GM19025 (cell line): ENCODE results near the gene DCLK2.
"Not testable (repeated sequence)": the region's sequence is repeated elsewhere in the genome, so short reads cannot be mapped to it uniquely, and the experiment has no call there.

Experiments
- ATAC-seq: cut with Tn5 transposase; IDR thresholded peaks from one replicate; pipeline ENCODE4 v1.9.1; 2021; ENCODE audit warnings: mild to moderate bottlenecking, low read depth, moderate library complexity; ENCODE audit not compliant: unreplicated experiment

DCLK2 gene

GRCh38 chr4:150145090-150145945, 67.1 kb downstream of the DCLK2 start:
- ATAC-seq = no peak

DNA sequence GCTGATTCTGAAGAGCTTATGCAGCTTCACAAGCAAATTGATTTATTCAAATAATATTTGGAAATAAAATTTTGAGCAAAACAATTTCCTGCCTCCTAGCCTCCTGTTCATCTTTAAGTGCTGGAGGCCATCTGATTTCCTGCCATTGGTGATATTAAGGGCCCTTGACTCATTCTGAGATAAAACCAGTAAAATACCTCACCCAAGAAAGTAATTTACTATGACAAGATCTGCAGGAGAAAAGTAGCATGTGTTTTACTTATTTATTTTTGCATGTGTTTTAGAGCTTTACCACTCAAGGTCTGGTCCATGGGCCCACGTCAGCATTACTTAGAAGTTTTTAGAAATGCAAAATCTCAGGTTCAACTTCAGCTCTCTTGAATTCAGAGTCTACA, 67.7 kb downstream of the DCLK2 start:
- ATAC-seq = no peak

DNA sequence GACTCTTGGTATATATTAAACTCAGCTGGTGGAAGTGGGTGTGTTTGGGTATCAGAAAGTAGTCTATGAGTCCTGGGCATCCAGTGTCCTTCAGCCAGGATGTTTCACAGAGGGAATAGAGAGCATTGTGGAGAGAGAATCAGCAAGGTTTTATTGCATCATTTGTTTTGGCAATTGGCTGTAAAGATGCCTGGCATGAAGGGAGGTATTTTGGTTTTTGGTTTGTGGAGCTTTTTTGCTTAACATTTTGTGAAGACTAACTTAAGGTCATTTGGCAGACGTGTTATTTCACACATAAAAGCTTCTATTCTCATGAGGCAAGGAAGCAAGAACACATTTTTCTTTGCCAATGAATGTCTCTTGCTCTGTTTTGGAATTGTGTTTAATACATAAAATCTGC, 71.1 kb downstream of the DCLK2 start:
- no peak for ATAC-seq

GRCh38 chr4:150150629-150151062, 72.4 kb downstream of the DCLK2 start:
- ATAC-seq = no peak

- no peak for ATAC-seq
These were observed 74.5 kb downstream of the DCLK2 start for GRCh38 chr4:150152766-150153165.

- no peak for ATAC-seq
These were observed 77.1 kb downstream of the DCLK2 start for GRCh38 chr4:150155391-150155790.

GRCh38 chr4:150156543-150156942, 78.3 kb downstream of the DCLK2 start:
- no peak for ATAC-seq

DNA sequence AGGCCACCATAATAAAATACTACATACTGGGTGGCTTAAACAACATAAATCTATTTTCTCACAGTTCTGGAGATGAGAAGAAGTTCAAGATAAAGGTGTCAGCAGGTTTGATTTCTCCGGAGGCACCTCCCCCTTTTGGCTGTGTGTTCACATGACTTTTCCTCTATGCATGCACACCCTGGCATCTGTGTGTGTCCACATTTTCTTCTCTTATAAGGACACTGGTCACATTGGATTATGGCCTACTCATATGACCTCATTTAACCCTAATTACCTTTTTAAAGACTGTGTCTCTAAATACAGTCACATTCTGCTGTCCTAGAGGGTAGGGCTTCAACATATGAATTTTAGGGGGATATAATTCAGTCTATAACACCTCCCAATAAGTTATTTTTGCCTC, 79.8 kb downstream of the DCLK2 start:
- no peak for ATAC-seq

DNA sequence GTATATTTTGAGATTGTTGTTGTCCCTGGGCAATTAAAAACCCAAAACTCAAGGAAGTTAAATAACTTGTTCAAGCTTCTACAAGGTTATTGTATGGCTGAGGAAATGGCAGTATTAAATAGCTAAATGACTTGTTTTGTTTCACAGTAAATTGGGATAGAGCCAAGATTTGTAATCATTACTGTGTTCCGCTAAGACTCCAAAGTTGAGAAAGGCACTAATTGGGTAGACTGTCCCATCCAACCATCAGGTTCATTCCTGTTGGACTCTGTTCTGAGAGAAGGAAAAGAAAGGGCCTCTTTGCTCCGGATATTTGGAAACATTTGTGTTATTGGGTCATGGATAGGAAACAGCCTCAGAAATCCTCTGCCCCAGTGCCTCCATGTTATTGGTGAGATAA, 82.2 kb downstream of the DCLK2 start:
- no peak for ATAC-seq

DNA sequence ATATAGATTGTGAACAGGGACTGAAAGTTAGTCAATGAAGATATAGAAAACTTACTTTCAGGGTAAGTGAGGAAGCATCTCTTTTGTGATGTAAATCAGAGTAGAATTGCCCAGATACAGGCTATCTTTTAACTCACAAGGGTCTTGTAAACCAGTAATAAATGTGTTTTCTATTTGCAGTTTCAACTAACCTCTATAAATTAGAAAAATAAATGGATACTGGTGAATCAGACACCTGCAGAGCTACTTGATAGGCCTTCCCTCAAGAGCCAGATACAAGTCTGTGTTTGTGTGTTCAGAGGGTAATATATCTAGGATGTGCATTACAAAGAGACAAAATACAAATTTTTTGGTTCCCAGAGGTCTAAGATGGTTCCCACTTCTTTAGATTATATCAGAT, 82.9 kb downstream of the DCLK2 start:
- ATAC-seq = no peak

GRCh38 chr4:150162020-150162419, 83.8 kb downstream of the DCLK2 start:
- not testable (repeated sequence) for ATAC-seq

- ATAC-seq = no peak
These were observed 85.8 kb downstream of the DCLK2 start for GRCh38 chr4:150164055-150164454.

GRCh38 chr4:150164956-150165629, 86.8 kb downstream of the DCLK2 start:
- no peak for ATAC-seq

GRCh38 chr4:150167054-150167453, 88.8 kb downstream of the DCLK2 start:
- no peak for ATAC-seq

GRCh38 chr4:150173432-150173861, 95.2 kb downstream of the DCLK2 start:
- no peak for ATAC-seq

DNA sequence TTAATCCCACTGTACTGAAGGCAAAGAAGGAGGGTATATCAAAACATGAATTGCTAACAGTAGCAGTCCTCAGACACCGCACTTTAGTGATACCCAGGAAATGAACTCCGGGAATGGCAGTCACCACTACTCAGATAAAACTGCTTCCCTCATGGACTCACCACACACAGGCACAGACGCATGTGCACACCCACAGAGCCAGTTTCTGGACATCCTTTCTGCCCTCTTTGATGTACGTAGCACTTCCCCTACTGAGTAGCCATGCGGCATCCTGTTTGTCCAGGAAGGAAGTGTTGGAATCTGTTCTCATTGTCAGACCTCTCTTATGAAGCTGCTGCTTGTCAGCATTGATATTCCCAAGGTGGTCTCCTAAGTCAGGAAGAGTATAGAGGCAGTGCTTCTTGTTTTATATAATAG, 95.7 kb downstream of the DCLK2 start:
- ATAC-seq = no peak

DNA sequence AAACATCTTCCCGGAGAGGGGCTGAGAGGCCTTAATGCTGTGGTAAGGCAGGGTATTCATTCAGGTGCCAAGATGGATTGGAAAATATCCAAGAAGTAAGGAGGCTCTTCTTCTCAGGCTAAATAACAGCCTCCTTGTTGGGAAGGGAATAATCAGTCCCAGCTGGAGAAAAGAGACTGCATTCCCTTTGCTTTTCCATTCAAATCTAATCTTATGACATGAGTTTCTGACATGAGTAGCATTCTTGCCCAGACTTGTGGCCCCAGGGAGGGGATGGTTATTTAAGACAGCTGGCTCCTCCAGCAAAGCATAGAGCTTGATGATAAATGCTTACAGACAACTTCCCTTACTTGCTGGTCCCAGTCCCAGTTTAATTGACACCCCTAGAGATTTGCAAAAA, 98.3 kb downstream of the DCLK2 start:
- ATAC-seq = no peak

DNA sequence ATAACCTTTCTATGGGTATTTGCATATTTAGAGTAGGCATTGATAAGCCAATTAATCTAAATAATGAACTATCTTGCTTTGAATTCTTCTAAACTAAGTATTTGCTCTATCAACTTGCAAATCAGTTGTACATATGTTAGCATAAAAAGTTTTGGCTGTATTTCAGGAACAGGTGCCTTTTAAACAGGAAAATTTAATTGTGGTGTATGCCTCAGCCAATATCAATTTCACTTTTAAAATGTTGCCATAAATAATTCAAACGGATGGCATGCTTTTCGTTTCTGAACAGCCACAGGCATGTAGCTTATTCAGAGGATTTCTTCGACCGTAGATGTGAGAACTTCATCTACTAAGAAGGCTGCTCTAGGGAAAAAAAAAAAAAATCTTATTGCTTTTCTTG, 99.9 kb downstream of the DCLK2 start:
- ATAC-seq = no peak

GRCh38 chr4:150181536-150181935, 103.3 kb downstream of the DCLK2 start:
- no peak for ATAC-seq

DNA sequence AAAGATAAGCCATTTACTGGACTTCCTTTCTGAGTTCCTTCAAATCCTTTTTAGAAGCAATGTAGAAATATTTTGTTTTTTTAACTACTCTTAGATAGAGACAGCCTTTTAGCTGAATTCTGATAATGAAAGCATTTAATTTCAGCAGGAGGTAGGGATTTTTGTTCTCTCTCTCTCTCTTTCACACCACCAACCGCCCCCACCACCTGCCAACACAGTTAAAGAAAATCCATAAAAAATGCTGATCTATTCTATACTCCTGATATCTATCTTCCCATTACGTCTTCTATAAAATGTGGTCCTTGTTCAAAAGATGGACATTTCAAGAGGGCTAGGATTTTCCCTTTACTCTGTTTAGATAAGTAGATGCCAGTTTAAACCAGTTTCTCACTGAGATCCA, 104.5 kb downstream of the DCLK2 start:
- ATAC-seq = no peak

- not testable (repeated sequence) for ATAC-seq
These were observed 106.8 kb downstream of the DCLK2 start for GRCh38 chr4:150185033-150185432.

DNA sequence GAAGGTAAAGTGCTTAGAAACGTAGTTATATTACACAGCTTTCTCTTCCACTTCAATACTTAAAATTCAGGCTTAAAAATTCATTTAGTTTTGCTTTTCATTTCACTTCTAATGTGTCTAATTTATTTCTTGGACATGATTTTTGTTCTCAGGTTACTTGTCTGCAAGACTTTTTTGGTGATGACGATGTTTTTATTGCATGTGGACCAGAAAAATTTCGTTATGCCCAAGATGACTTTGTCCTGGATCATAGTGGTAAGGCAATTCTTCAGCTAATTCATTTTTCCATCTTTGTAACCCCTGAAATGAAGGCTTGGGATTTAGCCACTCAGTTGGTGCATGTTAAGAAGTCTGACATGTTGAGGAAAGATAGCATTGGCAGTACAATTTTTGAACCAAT, 114.7 kb downstream of the DCLK2 start:
- ATAC-seq = no peak
